ENCODE data around the gene POLG.

Gene POLG

DNA sequence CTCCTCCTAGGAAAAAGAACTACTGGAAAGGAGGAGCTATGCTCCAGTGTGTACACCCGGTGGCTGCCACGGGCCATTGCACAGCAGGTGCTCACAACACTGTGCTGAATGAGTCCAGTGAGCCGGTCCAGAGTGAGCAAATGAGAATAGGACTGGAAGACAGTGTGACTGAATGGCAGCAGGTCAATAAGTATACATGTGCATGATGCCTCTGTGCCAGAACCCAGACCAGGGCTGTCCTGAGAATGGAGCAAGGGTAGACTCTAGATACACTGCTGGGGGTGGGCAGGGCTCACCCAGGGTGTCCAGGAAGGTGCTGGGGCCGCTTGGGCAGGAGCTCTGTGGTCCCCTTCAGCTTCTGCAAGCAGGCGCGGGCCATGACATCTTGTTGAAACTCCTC is 8.3 kb downstream of the POLG start:
- DNase-seq (ENCODE audit: low spot score): no peak

DNA sequence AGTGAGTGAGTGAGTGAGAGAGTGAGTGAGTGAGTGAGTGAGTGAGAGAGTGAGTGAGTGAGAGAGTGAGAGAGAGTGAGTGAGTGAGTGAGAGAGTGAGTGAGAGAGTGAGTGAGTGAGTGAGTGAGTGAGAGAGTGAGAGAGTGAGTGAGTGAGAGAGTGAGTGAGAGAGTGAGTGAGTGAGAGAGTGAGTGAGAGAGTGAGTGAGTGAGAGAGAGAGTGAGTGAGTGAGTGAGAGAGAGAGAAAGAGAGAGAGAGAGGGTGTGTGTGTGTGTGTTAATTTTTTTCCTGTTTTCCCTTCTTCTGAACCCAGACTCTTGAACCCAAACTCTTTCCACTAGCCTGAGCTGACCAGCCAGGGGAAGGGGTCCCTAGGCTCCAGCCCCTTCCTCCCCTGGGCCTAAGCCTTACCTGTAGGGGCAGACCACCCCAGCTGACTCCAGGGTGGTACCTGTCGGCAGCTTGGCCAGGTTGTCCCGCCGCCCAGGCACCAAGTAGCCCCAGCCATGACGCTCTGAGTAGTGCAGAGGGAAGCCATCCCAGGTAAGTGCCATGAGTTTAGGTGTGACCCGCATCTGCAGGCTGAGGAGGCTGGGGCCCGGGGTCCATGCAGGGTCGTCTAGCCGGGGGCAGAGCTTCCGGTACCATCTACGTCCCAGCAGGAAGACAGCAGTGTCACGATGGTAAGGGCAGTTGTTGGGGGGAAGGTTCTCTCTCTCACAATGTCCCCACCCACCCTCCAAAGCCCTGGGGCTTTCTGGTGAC is 9.4 kb downstream of the POLG start:
- DNase-seq (ENCODE audit: low spot score): no peak

DNA sequence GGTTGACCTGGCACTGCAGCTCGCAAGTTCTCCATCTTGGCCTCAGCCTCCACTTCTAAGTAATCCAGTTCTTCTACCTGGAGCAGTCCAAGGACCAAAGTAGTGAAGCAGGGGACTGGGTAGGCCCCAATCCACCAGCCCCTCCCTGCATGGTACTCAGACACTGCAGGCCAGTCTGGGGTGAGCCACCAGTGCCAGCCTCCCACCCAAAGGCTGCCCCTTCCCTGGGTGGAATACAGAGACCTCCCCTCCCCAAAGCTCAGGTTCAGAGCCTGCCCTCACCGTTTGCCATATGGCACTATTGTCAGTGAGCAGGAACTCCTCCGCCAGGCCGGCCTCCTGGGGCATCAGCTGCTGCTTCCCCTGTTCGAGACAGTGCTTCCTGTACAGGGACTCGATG is 10.8 kb downstream of the POLG start:
- no peak for DNase-seq (ENCODE audit: low spot score)

DNA sequence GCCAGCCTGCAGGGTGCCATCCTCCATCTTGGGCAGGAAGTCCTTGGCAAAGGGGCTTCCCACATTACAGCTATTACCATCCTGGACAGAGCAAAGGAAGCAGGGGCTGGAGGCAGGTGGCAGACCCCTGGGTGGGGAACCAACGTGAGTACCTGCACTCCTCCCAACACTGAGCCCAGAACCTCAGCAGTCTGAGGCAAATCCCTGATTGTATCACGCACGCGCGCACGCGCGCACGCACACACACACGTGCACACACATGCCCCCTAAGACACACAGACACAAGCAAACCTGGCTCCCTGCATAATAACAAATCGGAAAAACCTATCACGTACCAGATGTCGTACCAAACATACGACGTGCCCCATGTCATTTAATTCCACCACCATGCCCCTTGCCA is 11.8 kb downstream of the POLG start:
- no peak for DNase-seq (ENCODE audit: low spot score)

DNA sequence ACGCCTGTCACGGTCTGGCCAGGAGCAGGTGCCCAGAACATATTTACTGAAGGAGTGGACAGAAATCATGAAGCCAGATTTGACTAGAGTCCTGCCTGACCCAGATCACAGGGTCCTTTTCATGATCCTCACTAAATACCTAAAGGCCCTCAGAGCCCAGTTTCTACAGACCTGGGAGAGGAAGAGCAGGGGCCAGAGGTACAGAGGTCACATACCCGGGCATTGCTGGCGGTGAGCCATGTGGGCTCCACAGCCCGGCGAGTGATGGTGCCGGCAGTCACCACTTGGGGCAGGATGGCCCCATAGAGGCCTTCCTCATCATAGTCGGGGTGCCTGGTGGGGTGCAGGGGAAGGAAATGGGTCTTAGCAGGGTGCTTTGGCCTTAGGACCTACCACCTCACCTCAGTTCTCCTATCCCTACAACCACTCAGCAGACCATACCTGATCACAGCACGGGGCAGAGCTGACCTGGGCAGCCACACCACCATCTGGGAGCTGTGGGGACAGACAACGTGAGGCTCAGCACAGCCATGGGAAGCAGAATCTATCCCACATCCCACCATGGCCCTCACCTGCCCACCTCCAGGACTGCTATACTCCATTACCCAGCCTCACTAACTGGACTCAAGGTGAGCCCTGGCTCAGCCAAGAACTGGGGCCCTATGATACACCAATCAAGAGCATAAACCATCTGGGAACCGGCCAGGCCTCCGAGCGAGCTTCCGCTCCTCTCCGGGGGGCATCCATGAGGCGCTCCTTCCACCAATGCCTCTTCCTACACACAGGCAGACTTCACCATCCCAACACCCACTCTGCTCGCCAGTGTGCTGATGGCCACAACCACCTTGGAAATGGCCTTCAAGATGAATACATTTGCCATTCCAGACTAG is 12.9 kb downstream of the POLG start:
- DNase-seq (ENCODE audit: low spot score): no peak

DNA sequence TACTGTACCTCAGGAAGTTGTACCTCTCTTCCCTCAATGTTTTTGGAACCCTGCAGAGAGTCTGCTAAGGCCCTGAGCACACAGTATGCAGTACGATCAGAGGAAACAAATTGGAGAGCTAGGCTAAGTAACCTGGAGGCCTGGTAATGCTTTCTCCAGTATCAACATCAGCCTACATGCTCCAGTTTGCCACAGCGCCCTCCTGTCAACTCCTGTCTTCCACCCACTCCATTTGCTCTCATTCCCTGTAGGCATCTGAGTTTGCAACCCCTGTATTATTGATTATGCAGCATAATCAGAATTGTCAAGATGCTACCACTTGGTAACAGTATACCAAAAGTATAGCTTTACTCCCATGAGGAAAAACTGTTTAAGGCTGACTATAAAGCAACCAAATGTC is 14.4 kb downstream of the POLG start:
- no peak for DNase-seq (ENCODE audit: low spot score)

DNA sequence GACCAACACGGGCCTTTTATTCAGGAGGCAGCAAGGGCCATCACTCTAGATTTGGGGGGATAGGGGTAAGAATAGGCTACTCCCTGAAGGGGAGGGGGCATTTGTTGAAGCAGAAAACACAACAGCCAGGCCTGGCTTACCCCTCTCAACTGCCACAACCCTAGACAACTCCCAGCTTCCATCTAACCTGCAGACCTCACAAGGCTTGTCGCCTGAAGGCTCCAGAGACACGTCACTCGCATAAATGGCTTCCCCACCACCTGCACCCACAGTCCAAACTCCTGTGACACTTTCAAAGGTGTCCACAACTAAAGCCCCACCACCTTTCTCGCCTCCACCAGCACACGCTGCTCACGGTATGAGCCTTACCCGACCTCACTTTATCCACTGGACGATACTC is 14.9 kb downstream of the POLG start:
- no peak for DNase-seq (ENCODE audit: low spot score)

DNA sequence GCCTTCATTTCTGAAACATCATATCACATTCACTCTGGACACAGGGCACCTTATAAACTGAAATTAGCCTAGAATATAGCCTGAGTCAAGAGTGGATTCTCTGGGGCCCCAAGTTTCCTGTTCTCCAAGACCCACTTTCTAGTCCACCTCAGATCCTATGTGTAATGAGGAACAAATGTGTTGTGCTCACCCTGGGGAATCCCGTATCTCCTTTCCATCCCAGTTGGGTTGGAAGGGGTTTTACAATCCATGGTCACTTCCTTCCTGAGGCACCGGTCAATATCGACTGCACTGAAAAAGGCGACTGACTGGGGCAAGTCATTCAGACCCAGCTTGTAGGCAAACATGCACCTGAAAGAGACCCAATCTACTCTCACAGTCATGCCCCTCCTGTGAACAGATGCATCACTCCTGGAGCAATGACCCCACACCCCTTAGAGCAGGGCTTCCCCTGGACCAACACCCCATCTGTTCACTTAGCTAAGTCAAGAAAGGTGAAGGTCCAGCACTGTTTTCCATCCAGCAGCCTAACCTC is 17.4 kb downstream of the POLG start:
- no peak for DNase-seq (ENCODE audit: low spot score)

DNA sequence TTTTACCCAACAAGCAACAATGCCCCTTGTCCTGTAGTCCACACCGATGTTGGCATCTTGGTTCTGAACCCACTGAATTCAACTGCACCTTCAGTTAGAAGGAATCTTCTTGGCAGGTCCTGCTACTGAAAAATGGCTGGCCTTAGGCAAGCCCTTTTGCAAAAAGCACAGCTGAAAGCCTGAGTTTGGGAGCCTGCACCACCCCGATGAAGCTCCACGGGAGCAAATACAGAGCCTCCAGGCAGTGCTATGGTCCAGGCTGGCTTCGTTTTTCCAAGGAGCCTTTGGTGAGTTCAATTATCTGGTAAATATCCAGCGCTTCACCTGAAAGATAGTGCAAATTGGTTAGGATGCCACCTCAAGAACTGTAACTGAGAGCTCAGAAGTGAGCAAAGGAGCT is 18.1 kb downstream of the POLG start:
- DNase-seq (ENCODE audit: low spot score): no peak

DNA sequence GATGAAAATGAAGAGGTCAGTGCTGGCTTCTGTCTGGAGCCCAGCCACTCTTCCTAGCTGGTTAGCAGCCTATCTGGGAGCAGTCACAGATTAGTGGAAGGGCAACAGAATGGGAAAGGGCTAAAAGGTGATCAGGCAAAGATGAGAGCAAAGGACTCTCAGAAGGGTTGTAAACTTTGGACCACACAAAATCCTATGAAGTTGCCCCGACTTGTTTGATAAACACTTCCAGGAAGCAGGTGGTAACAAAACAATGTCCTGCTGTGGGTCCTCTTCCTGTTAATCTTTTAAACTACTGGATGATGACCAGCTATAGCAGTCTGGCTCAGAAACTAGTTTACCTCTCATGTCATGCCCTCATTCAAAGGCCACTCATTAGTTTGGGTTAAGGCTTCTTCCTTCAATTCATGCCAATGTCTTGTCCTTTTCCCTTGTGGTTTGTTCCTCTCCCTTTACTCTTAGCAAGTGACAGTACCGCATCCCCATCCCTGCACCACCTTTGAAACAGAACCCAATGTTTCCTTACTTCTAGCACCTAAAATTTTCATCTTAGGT is 19.2 kb downstream of the POLG start:
- no peak for DNase-seq (ENCODE audit: low spot score)

DNA sequence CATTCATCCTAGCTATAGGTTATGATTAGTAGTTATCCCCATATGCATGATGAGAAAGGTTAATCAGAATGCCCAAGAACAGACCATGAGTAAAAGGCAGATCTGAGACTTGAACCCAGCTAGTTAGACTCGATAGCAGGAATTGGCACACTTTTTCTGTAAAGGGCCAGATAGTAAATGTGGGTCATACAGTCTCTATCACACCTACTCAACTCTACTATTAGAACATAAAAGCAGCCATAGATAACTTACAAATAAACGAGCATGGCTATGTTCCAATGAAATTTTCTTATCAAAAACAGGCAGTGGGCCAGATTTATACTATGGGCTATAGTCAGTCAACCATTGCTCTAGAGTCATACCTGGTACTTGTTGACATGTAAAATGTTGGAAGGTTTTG is 24.6 kb downstream of the POLG start:
- no peak for DNase-seq (ENCODE audit: low spot score)

DNA sequence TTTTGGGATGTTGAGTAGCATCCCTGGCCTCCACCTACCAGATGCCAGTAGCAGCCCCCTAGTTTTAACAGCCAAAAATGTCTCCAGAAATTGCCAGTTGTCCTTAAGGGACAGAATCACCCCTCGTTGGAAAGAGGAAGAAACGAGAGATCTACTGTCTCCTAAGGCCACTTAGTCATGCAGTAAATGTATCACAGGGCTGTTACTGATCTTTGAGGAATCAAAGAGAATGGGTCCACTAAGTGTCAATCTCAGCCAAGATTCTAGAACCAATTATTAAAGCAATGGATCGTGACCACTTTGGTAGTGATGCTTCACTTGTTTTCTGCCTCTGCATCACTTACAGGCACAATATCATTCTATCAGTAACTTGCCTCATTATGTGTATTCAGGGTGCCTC is 26.4 kb downstream of the POLG start:
- DNase-seq (ENCODE audit: low spot score): no peak

DNA sequence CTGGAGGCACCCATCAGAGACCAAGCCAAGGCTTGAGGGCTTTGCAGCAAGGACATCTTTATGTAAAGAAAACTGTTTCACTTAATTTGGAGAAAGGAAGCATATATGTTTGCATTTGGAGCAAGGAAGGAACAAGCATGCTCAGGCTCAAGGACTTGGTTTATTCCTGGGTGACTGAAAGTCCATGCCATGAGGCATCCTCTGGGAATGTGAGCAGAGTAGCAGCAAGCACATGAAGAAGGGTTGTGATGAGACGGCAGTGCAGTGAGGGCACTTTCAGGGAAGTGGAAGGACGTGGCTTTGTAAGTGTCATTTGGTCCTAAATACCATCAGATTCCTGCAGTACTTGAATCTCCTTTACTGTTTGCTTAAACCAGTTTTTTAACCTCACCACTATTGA is 26.8 kb downstream of the POLG start:
- DNase-seq (ENCODE audit: low spot score): peak; percentile 68

DNA sequence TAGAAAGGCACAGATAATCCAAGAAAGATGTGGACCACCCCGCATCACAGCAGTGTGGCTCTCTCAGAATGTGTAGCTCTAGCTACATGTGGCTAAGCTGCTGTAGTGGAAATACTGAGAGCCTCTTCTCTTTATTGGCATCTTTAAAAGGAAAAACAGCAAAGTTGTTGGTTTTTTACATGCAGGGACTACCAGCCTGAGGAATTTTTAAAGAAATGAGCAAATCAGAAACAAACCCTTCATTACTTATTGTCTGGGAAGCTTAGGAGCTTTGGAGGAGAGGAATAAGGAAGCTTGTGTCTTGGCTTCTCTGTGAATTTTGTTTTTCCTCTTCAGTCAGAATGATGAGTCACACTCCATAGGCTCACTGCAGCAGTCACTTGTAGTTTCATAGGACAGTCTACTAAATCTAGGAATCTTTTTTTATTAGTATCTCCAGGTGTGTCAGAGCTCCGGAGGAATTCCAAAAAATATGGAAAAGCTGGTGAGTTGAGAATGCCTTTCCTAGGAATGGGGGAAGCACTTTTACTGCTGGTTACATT is 27.5 kb downstream of the POLG start:
- DNase-seq (ENCODE audit: low spot score): no peak

DNA sequence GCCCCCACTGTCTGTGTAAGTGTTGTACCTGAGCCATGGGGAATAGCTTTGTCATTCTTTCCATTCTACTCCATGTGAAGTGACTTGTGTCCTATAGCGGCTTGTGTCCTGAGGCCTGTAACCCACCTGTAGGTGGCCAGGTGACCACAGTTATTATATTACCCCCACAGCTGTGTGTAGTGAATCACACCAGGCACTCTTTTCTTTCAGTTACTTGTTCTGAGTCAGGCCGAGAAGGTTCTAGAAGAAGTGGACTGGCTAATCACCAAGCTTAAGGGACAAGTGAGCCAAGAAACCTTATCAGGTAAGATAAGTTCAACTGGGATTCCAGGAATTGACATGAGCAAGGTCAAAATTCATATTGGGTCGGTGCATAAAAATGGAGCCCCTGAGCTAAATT is 29.2 kb downstream of the POLG start:
- no peak for DNase-seq (ENCODE audit: low spot score)

DNA sequence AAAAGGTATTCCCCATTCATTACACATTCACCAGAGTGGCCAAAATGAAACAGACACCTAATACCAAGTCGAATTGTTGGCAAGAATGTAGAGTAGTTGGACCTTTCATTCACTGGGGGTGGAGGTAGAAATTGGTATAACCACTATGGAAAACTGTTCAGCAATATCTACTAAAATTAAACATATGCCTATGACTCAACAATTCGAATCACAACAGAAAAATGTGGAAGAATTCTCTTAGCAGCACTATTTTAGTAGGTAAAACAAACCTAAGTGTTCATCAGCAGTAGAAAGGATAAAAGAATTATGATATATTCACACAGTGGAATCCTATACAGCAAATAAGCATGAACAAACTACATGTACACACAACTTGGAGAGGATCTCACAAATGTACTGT is 30.6 kb downstream of the POLG start:
- no peak for DNase-seq (ENCODE audit: low spot score)

DNA sequence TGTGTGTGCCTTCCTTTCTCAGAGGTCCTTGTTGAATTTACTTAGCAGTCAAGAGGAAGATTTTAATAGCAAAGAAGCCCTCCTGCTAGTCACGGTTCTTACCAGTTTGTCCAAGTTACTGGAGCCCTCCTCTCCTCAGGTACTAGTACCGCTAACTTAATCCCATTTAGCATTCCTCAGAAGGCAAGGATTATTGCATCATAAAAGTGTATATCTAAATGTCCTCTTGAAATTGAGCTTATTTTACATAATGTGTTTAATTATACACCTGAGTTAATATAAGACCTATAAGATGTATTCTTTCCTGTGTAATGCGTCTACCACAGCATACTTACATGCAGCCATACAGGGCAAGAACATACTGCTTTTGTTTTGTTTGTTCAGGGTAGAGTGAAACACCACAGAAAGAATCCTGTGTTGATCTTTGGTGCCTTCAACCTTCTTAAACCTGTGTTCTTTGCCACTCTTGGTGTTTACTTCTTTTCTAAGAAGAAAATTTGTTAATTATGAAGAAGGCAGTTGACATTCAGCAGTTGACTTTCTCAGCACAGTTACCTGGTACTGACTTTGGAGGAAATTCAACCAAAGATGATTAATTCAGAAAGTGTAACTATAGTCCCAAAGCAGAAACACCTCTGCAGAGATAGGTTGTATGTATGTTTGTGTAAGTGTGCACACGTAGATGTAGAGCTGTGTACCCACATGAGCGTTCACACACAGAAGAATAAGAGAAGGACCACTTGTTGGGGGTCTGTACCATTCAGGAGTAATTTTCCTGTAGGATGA is 33.1 kb downstream of the POLG start:
- no peak for DNase-seq (ENCODE audit: low spot score)

DNA sequence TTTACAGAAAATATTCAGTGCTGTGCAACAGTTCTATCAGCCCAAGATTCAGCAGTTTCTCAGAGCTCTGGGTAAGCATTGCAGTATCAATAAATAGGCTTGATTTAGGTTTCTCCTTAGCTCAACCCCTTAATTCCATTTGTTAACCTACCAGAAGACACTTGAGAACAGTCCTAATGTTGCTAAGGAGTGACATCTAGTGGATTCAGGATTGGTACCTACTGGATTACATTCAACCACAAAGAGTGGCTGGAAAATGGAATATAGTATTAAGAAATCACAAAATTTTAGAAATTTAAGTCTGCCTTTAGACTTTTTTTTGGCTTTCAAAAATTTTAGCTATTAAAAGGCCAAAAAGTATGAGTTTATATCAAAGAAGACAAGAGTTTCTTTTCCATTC is 34.7 kb downstream of the POLG start:
- DNase-seq (ENCODE audit: low spot score): no peak

DNA sequence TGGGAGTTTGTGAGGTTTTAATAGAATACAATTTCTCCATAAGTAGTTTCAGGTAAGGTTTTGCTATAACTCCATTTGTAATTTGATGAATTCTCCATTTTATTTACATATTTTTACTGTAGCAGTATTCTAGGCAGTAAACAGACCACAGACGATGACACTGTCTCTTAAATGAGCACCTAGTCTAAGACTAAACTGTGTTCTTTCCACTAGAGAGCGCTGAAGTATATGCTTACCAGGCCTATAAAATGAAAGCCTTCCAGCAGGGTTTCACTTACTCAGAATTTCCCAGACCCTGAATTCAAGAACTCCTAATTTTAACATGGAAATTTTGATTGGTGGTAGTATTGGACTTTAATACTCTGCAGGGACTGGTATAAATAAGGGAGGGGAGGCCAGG is 41.6 kb downstream of the POLG start:
- DNase-seq (ENCODE audit: low spot score): no peak

DNA sequence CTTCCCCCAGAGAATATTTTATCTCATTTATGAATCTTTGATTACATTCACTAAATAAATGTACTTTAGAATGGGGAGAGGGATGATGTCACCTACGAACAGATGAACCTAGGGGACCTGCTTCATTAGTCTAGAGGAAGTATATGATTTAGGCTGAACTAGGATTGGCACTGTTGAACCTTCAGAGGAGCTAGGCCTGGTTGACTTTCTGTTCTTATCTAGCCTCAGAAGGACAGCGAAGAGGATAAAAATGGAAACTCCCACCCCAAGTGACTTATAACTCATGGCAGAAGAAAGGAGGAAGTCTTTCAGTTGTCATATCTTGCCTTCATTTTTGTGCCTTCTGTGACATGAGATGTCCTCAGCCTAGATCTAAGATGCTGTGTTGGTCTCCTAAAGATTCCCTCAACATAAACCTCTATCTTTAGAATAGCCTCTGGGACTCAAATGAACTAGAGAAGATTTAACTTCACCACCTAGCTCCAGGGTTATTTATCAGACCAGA is 42.6 kb downstream of the POLG start:
- DNase-seq (ENCODE audit: low spot score): no peak

DNA sequence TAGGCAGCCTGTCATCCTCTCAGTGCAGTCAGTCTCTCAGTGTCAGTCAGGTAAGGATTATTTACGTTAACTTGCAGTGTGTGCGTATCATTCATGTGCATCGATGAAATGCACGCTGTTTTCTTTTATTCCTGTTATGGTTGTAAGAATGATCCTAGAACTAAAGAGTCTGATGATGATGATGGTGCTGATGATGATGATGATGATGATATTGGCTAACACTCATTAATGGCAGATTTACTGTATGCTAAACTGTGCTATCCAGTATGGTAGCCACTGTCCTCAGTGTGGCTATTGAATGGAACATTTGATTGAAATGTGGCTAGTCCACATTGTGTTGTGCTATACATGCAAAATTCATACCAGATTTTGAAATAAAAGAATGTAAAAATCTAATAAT is 51.4 kb downstream of the POLG start:
- no peak for DNase-seq (ENCODE audit: low spot score)

DNA sequence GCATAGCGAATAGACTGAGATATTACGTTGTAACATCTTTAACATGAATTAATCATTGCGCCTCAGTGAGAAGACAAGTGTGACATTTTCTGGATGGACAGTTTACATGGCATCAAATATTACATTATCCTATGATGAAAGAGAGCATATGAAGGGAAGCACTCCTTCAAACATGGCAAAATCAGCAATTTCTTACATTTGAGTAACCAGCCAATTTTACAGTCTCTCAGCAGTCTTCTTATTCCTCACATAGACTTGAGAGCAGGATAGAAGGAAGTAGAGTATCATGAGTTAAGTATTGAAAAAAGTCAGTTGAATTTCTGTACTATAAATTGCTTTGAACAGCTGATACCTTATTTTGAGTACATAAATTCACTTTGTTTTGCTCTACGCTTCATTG is 52.0 kb downstream of the POLG start:
- DNase-seq (ENCODE audit: low spot score): no peak

Data from AG08396 (cell line).